Spleen (tissue), 7 donors: ENCODE data around the gene TRIM7.

Source experiments
- CTCF ChIP-seq, 11 experiments: fragments of 200-600 bp in 7 of 11; fragments of 450-650 bp in 4 of 11; sonication (generic) in 4 of 11; IDR thresholded peaks in 8 of 11; conservative IDR thresholded peaks in 3 of 11; 1 replicate in 7 of 11; 2 replicates in 4 of 11; pipeline versions ENCODE4 v1.4.0 to v1.8.0; 2016 to 2021; ENCODE audit warnings: antibody characterized with exemption in 11 of 11, inconsistent platforms in 4 of 11, mild to moderate bottlenecking in 1 of 11
- POLR2A ChIP-seq, 3 donors: fragments of 450-650 bp; IDR thresholded peaks; one replicate each; pipeline ENCODE4 v1.5.1; 2017; ENCODE audit warnings: antibody characterized with exemption in 3 of 3, mild to moderate bottlenecking in 1 of 3
- donor health status: DM: no; HTN: no; CAD: no; lungs with moderate emphysema.
- donor health status: DM: no; HTN: no; CAD: no.
- donor health status: DM: no; HTN: no; CAD: no.

GRCh38 chr5:181215997-181216989, 11.3 kb upstream of the TRIM7 start:
- no peak for TF ChIP-seq CTCF (IDR thresholded peaks at IDR 0.05 in 8 of 11, conservative IDR thresholded peaks at IDR 0.05 in 3 of 11)
- no peak for TF ChIP-seq POLR2A (IDR thresholded peaks at IDR 0.05)
